Mesangial cell (primary cell): ENCODE measurements around the gene LRRC4B. TPM values are rescaled to one million over a fixed set of nuclear protein-coding genes. Genes with fewer than 3 reads are reported as not detected.

Experiments
- total RNA-seq: library from RNA; depleted of rRNA; stranded (reverse); fragments of >200 nt; gene quantifications from 2 replicates; pipeline ENCODE4 v1.2.3, GENCODE V29; 2015

LRRC4B gene
- 0.25 and 0.33 TPM in 2 replicates for total RNA-seq

GRCh38 chr19:50567882-50568727 is at the start of gene LRRC4B:
LRRC4B (minus strand) TSS chr19:50568435; CDS start chr19:50548838, 19,597 bp downstream.

GRCh38 chr19:50513746-50514345 is 54.4 kb downstream of the LRRC4B start, which contains the start of gene ASPDH:
ASPDH (minus strand) TSS chr19:50513913; CDS start chr19:50513823, 90 bp downstream.

GRCh38 chr19:50511069-50511822 is 57.0 kb downstream of the LRRC4B start, which contains the start of gene JOSD2:
JOSD2 (minus strand) TSS chr19:50511191; CDS start chr19:50510431, 760 bp downstream.

GRCh38 chr19:50476224-50476906 is 91.9 kb downstream of the LRRC4B start, which contains the start of the genes EMC10 and GARIN5A:
EMC10 (plus strand) TSS chr19:50476507; CDS start chr19:50476545, 38 bp downstream.
GARIN5A (minus strand) TSS chr19:50476848; CDS start chr19:50476388, 460 bp downstream.

Other genes starting within 250 kb of the LRRC4B start
- gene KCNC3, start 239.1 kb downstream of the LRRC4B start, total RNA-seq = 0.16 and 2.3 TPM in 2 replicates
- 0.65 and 0.76 TPM in 2 replicates for gene NAPSA, start 202.8 kb downstream of the LRRC4B start, total RNA-seq
- gene NR1H2, start 192.0 kb downstream of the LRRC4B start, total RNA-seq = 68.1 and 81.8 TPM in 2 replicates
- gene POLD1, start 184.1 kb downstream of the LRRC4B start, total RNA-seq = 31.4 and 100 TPM in 2 replicates
- gene SPIB, start 149.5 kb downstream of the LRRC4B start, total RNA-seq = not detected in 2 replicates
- gene MYBPC2, start 135.5 kb downstream of the LRRC4B start, total RNA-seq = 2.2 TPM in 1 of 2 replicates, not detected in the other
- gene EMC10, start 91.9 kb downstream of the LRRC4B start, total RNA-seq = 154 and 267 TPM in 2 replicates
- 0.98 and 7.4 TPM in 2 replicates for gene GARIN5A, start 91.6 kb downstream of the LRRC4B start, total RNA-seq
- 33.9 and 43.4 TPM in 2 replicates for gene JOSD2, start 57.2 kb downstream of the LRRC4B start, total RNA-seq
- gene ASPDH, start 54.5 kb downstream of the LRRC4B start, total RNA-seq = not detected in 2 replicates
- 0.25 TPM in 1 of 2 replicates, not detected in the other for gene SYT3, start 71.4 kb upstream of the LRRC4B start, total RNA-seq
- 0.89 TPM in 1 of 2 replicates, not detected in the other for gene C19orf81, start 81.0 kb upstream of the LRRC4B start, total RNA-seq
- 0.81 and 0.89 TPM in 2 replicates for gene SHANK1, start 151.4 kb upstream of the LRRC4B start, total RNA-seq
- gene CLEC11A, start 154.9 kb upstream of the LRRC4B start, total RNA-seq = 8.3 and 21.4 TPM in 2 replicates
- gene GPR32, start 202.0 kb upstream of the LRRC4B start, total RNA-seq = not detected in 2 replicates
- gene ACP4, start 222.0 kb upstream of the LRRC4B start, total RNA-seq = not detected in 2 replicates